Endothelial cell of umbilical vein (primary cell): ENCODE data around the gene FKBP8. TPM values are rescaled to one million over a fixed set of nuclear protein-coding genes. Genes with fewer than 3 reads are reported as not detected.

Experiments used
- BruUV-seq: library from RNA; stranded (reverse); fragments of 400-500 nt; replicated peaks from 2 replicates; lab custom pipeline; 2021; lab: Mats Ljungman, UMichigan
- CTCF ChIA-PET: fragments of 300-600, 350-600 bp; sonication (Branson Sonifier 250); formaldehyde crosslinking; loops from one replicate; lab custom pipeline; 2021; ENCODE audit warnings: antibody characterized with exemption, inconsistent platforms; lab: Charles Lee
- POLR2A ChIA-PET: fragments of 300-600, 350-600 bp; sonication (Branson Sonifier 250); formaldehyde crosslinking; loops from one replicate; lab custom pipeline; 2021; ENCODE audit warnings: antibody characterized with exemption, inconsistent platforms; lab: Charles Lee
- DNase-seq: peaks from one replicate; pipeline ENCODE4 v3.0.0-alpha.2; 2011; ENCODE audit warnings: low read depth, low spot score
- FAIRE-seq: peaks from 2 replicates; lab custom pipeline; 2011; peaks lifted over from hg19 to GRCh38; lab: Jason Lieb, UNC
- H2AFZ ChIP-seq: 2 replicates; pipeline ENCODE4 v1.6.0; 2012; ENCODE audit warnings: low read depth, low read length, control low read depth, inconsistent platforms
- H3K27ac ChIP-seq: 2 replicates; pipeline ENCODE4 v1.5.1; 2011; ENCODE audit warnings: low read depth, mild to moderate bottlenecking, control low read depth, low read length, moderate library complexity; ENCODE audit not compliant: insufficient read depth
- H3K27me3 ChIP-seq, 2 experiments: 2 replicates each; pipeline versions ENCODE4 v1.6.0 to v1.6.1; 2011; ENCODE audit warnings: low read length in 2 of 2, mixed read lengths in 1 of 2; ENCODE audit not compliant: control insufficient read depth in 2 of 2, insufficient read depth in 2 of 2
- H3K36me3 ChIP-seq, 2 experiments: 2 replicates in 1 of 2; 3 replicates in 1 of 2; pipeline ENCODE4 v1.5.1; 2011; ENCODE audit warnings: low read length in 2 of 2, mild to moderate bottlenecking in 1 of 2, moderate library complexity in 1 of 2; ENCODE audit not compliant: control insufficient read depth in 2 of 2, insufficient read depth in 2 of 2; ENCODE audit errors: extremely low read depth in 1 of 2
- H3K4me1 ChIP-seq: 3 replicates; pipeline ENCODE4 v1.5.1; 2011; ENCODE audit warnings: mild to moderate bottlenecking, low read length; ENCODE audit not compliant: control insufficient read depth, insufficient read depth; ENCODE audit errors: extremely low read depth
- H3K4me2 ChIP-seq: 2 replicates; pipeline ENCODE4 v1.6.1; 2011; ENCODE audit warnings: low read length, control low read depth, mixed read lengths; ENCODE audit not compliant: insufficient read depth
- H3K4me3 ChIP-seq, 3 experiments: fragments of 200-600 bp in 1 of 3; sonication (generic), shearing (Covaris generic) in 1 of 3; replicated peaks in 1 of 3; 2 replicates each; pipeline ENCODE4 v1.5.1; 2011 to 2016; ENCODE audit warnings: control low read depth in 3 of 3, low read length in 3 of 3, mild to moderate bottlenecking in 2 of 3, inconsistent platforms in 1 of 3, low read depth in 1 of 3, moderate library complexity in 1 of 3; ENCODE audit not compliant: insufficient read depth in 1 of 3
- H3K79me2 ChIP-seq: 2 replicates; pipeline ENCODE4 v1.6.0; 2012; ENCODE audit warnings: low read length, inconsistent platforms; ENCODE audit not compliant: control insufficient read depth, insufficient read depth
- H3K9ac ChIP-seq: replicated peaks from 2 replicates; pipeline ENCODE3; 2011; ENCODE audit warnings: low read length, control low read depth; ENCODE audit not compliant: insufficient read depth; ENCODE audit errors: extremely low read depth
- H3K9me1 ChIP-seq: replicated peaks from 3 replicates; pipeline ENCODE4 v1.6.0; 2011; ENCODE audit warnings: mild to moderate bottlenecking, low read length; ENCODE audit not compliant: control insufficient read depth, insufficient read depth; ENCODE audit errors: extremely low read depth
- H3K9me3 ChIP-seq: replicated peaks from 2 replicates; pipeline ENCODE4 v1.5.1; 2012; ENCODE audit warnings: low read length, inconsistent platforms; ENCODE audit not compliant: control insufficient read depth, insufficient read depth
- H4K20me1 ChIP-seq: replicated peaks from 2 replicates; pipeline ENCODE3; 2011; ENCODE audit warnings: mild to moderate bottlenecking, low read length; ENCODE audit not compliant: control insufficient read depth, insufficient read depth; ENCODE audit errors: extremely low read depth
- EZH2 ChIP-seq: IDR thresholded peaks from 2 replicates; pipeline ENCODE4 v1.6.1; 2012; ENCODE audit warnings: borderline replicate concordance, low read depth, mild to moderate bottlenecking, moderate library complexity, low read length, inconsistent platforms; ENCODE audit not compliant: severe bottlenecking
- FOS ChIP-seq: IDR thresholded peaks from 2 replicates; pipeline ENCODE4 v1.6.1; 2011; ENCODE audit warnings: mild to moderate bottlenecking, low read length, moderate library complexity, borderline replicate concordance; ENCODE audit not compliant: insufficient read depth
- GATA2 ChIP-seq: IDR thresholded peaks from 2 replicates; pipeline ENCODE4 v1.7.0; 2011; ENCODE audit warnings: low read depth, mild to moderate bottlenecking, moderate library complexity, mixed read lengths, low read length; ENCODE audit not compliant: insufficient read length, insufficient read depth
- JUN ChIP-seq: IDR thresholded peaks from 2 replicates; pipeline ENCODE4 v1.6.1; 2011; ENCODE audit warnings: borderline replicate concordance, low read depth; ENCODE audit not compliant: insufficient read length, insufficient read depth
- MYC ChIP-seq: IDR thresholded peaks from one replicate; pipeline ENCODE4 v1.6.1; 2011; ENCODE audit warnings: mild to moderate bottlenecking, low read depth, low read length
- POLR2A ChIP-seq: IDR thresholded peaks from 2 replicates; pipeline ENCODE4 v1.6.1; 2012; ENCODE audit warnings: low read depth, mild to moderate bottlenecking, control low read depth, low read length
- POLR2AphosphoS5 ChIP-seq: IDR thresholded peaks from 2 replicates; pipeline ENCODE4 v1.6.1; 2012; ENCODE audit warnings: low read depth, mild to moderate bottlenecking, control low read depth, low read length, moderate library complexity; ENCODE audit not compliant: insufficient read depth
- dilution Hi-C: fragments of 300-500 bp; cut with MboI; formaldehyde crosslinking; loops from one replicate; pipeline ENCODE4 v1.15.0; 2019; ENCODE audit warnings: low sequenced_read_pairs; ENCODE audit not compliant: extremely low pct_ligation_motif_present
- intact Hi-C: fragments of 100-400 bp; cut with micrococcal nuclease; formaldehyde crosslinking; loops from one replicate; pipeline ENCODE4 v1.10.0; 2022
- polyA plus RNA-seq, 4 experiments: library from polyadenylated mRNA; depleted of rRNA in 3 of 4; stranded (reverse) in 3 of 4; unstranded in 1 of 4; fragments of >200 nt; gene quantifications; 2 replicates each; pipeline versions ENCODE4 v1.2.1 to v1.2.3, GENCODE V29; 2011 to 2012; ENCODE audit warnings: missing spikeins in 1 of 4
- total RNA-seq: library from RNA; stranded (reverse); gene quantifications from 2 replicates; pipeline ENCODE4 v1.2.3, GENCODE V29; 2021
- TF ChIP-seq, protein P1 (sequence below), 2 donors: IDR thresholded peaks; 1 replicate in 1 of 2; 2 replicates in 1 of 2; pipeline ENCODE4 v1.5.1; 2011; ENCODE audit warnings: low read length in 2 of 2, mild to moderate bottlenecking in 2 of 2, moderate library complexity in 2 of 2, control low read depth in 1 of 2, inconsistent platforms in 1 of 2, low read depth in 1 of 2; ENCODE audit not compliant: insufficient read depth in 1 of 2; ENCODE audit errors: extremely low read depth in 1 of 2
- TF ChIP-seq, protein P2 (sequence below): IDR thresholded peaks from 2 replicates; pipeline ENCODE4 v1.6.1; 2011; ENCODE audit not compliant: insufficient read depth, insufficient read length

The FKBP8 gene
- total and polyA plus RNA-seq, 2 donors (not counting 3 experiments of a cell fraction or from before 2014, with no cell fraction given) = 150 to 173 TPM

- POLR2A ChIA-PET = no interaction called here
- Histone ChIP-seq H3K27ac (no peak overlapping the region), H3K4me3 (no peak overlapping the region), H4K20me1 (no peaks in the 10 kb centered on the region), H3K4me2 (no peak overlapping the region), H3K9me3 (no peaks in the 10 kb centered on the region), H3K9ac (no peak overlapping the region), H3K27me3 (no peaks in the 10 kb centered on the region), H3K36me3 (peaks cover 11 to 34% of the 10 kb centered on the region in 2 experiments), H3K4me1 (peaks cover 10% of the 10 kb centered on the region), H3K9me1 (no peaks in the 10 kb centered on the region), H3K79me2 (peaks cover 4% of the 10 kb centered on the region), H2AFZ (no peak overlapping the region)
- FAIRE-seq (no peak), DNase-seq (no peak)
- dilution Hi-C loops = no loop called here
- CTCF ChIA-PET = no interaction called here
- TF ChIP-seq JUN (no peak), GATA2 (no peak), EZH2 (no peak), POLR2AphosphoS5 (no peak), FOS (no peak), MYC (no peak), POLR2A (no peak)
- TF ChIP-seq, protein P1, sequence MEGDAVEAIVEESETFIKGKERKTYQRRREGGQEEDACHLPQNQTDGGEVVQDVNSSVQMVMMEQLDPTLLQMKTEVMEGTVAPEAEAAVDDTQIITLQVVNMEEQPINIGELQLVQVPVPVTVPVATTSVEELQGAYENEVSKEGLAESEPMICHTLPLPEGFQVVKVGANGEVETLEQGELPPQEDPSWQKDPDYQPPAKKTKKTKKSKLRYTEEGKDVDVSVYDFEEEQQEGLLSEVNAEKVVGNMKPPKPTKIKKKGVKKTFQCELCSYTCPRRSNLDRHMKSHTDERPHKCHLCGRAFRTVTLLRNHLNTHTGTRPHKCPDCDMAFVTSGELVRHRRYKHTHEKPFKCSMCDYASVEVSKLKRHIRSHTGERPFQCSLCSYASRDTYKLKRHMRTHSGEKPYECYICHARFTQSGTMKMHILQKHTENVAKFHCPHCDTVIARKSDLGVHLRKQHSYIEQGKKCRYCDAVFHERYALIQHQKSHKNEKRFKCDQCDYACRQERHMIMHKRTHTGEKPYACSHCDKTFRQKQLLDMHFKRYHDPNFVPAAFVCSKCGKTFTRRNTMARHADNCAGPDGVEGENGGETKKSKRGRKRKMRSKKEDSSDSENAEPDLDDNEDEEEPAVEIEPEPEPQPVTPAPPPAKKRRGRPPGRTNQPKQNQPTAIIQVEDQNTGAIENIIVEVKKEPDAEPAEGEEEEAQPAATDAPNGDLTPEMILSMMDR (IDR thresholded peaks at IDR 0.05; ENCODE audit: extremely low read depth in 1 of 2, insufficient read depth in 1 of 2, low read depth in 1 of 2, low read length in 2 of 2) = no peak
- TF ChIP-seq, protein P2, sequence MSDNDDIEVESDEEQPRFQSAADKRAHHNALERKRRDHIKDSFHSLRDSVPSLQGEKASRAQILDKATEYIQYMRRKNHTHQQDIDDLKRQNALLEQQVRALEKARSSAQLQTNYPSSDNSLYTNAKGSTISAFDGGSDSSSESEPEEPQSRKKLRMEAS = no peak
- intact Hi-C loops = no loop called here
- no TSS peak for BruUV-seq
Measured at GRCh38 chr19:18566953-18567352, 23.6 kb upstream of the FKBP8 start.
